ENCODE results near the gene VRK3. TPM values are rescaled to one million over a fixed set of nuclear protein-coding genes. Genes with fewer than 3 reads are reported as not detected.

The VRK3 gene
- total and polyA plus RNA-seq, 2 of the 4 experiments (the other 2 are of a cell fraction) = 28.7 to 35.8 TPM

DNA sequence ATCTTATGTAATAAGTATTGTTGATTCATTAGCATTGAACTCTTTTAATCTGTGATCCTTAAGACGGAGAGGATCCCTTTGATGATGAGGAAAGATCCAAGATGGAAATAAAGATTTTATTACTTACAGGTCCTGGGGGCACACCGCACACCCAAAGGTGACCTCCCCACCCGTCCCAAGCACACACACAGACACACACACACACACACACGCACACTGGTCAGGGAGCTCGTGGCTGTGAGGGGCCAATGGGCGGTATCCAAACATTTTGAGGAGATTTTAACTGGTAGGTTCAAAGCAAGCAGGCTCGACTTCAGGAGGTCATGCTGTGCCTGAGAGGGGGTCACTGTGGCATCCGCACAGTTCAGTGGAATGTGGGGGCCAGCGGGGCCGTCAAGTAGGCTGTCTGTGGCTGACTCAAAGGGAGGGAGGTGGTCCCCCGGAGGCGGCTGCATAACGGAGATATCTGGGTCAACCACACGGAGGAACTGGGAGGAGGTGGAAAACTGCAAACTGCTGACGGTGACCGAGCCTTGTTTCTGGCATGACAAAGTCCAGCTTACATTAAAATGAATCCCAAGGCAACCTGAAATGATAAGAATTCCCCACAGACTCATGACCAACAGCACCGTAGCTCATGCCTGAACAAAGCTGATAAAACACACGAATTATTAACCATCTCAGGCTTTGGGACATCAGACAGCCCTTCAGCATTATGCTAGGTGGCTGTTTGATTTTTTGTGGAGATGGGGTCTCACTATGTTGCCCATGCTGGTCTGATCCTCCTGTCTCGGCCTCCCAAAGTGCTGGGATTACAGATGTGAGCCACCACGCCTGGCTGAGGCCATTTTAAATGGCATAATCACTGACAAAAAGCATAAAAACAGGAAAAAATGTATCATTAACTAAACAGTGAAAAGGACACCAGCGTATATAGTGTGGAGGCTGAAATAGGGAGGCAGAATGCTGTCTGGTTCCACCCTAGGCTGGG is 43.3 kb downstream of the VRK3 start:
- ChIA-PET CTCF (no interaction called here), POLR2A (ENCODE audit: unreplicated experiment) (no interaction called here)
- no peaks in the 10 kb centered on the region for H3K4me1 ChIP-seq (ENCODE audit: control insufficient read depth, insufficient read depth, low read length)
- peaks cover 22% of the 10 kb centered on the region; the same call in 1 of the 2 replicates for H4K20me1 ChIP-seq (ENCODE audit: insufficient read depth, low read length)
- no peak overlapping the region for H3K14ac ChIP-seq (replicated peaks; ENCODE audit: low read depth, low read length)
- intact Hi-C loops (cut with micrococcal nuclease) (no loop called here), dilution Hi-C loops (cut with HindIII; ENCODE audit: low sequenced_read_pairs, unreplicated experiment) (no loop called here), in situ Hi-C loops (cut with MboI; ENCODE audit: low sequenced_read_pairs) (loop anchor here (10.0 kb wide), 1 partner anchor 47 kb away; no protein-coding TSS in a partner anchor)
- H3K9me3 ChIP-seq (ENCODE audit: control insufficient read depth, insufficient read depth, low read length) = no peaks in the 10 kb centered on the region
- ATAC-seq (ENCODE audit: low read depth) (no peak), DNase-seq (no peak)
- no TSS peak for BruUV-seq (replicated peaks)
- H2BK5ac ChIP-seq (ENCODE audit: low read depth, low read length, poor library complexity, severe bottlenecking) = no peak overlapping the region
- H2AK5ac ChIP-seq (ENCODE audit: low read depth, low read length) = no peak overlapping the region
- H3K4me2 ChIP-seq (ENCODE audit: low read depth, low read length) = no peak overlapping the region
- no peak overlapping the region for H2BK120ac ChIP-seq (ENCODE audit: low read depth, low read length)
- TF ChIP-seq POLR2A (IDR thresholded peaks at IDR 0.05; ENCODE audit: low read depth, low read length) (no peak), NFE2L2 (IDR thresholded peaks at IDR 0.05; ENCODE audit: low read depth, low read length) (no peak), RCOR1 (IDR thresholded peaks at IDR 0.05; ENCODE audit: insufficient replicate concordance, low read length) (no peak), BHLHE40 (IDR thresholded peaks at IDR 0.05; ENCODE audit: low read depth, low read length) (no peak), MAZ (IDR thresholded peaks at IDR 0.05; ENCODE audit: borderline replicate concordance, low read depth, low read length) (no peak), SMC3 (IDR thresholded peaks at IDR 0.05; ENCODE audit: low read depth, low read length) (no peak), RFX5 (IDR thresholded peaks at IDR 0.05; ENCODE audit: low read depth, low read length) (no peak), RAD21 (IDR thresholded peaks at IDR 0.05; ENCODE audit: low read length) (no peak), MAFK (IDR thresholded peaks at IDR 0.05; ENCODE audit: low read depth, low read length) (no peak), CHD1 (IDR thresholded peaks at IDR 0.05; ENCODE audit: low read depth, low read length) (no peak), FOS (IDR thresholded peaks at IDR 0.05; ENCODE audit: low read depth, low read length) (no peak), MXI1 (IDR thresholded peaks at IDR 0.05; ENCODE audit: borderline replicate concordance, low read depth, low read length) (no peak)
- TF ChIP-seq, protein P1, sequence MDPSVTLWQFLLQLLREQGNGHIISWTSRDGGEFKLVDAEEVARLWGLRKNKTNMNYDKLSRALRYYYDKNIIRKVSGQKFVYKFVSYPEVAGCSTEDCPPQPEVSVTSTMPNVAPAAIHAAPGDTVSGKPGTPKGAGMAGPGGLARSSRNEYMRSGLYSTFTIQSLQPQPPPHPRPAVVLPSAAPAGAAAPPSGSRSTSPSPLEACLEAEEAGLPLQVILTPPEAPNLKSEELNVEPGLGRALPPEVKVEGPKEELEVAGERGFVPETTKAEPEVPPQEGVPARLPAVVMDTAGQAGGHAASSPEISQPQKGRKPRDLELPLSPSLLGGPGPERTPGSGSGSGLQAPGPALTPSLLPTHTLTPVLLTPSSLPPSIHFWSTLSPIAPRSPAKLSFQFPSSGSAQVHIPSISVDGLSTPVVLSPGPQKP (IDR thresholded peaks at IDR 0.05; ENCODE audit: borderline replicate concordance, low read depth, low read length) = no peak
- H3K9ac ChIP-seq (ENCODE audit: low read depth, low read length) = no peak overlapping the region
- H3K36me3 ChIP-seq (ENCODE audit: control insufficient read depth, insufficient read depth, low read length) = peaks cover 27% of the 10 kb centered on the region
- H3K4me3 ChIP-seq (ENCODE audit: insufficient read depth, low read depth, low read length) = no peak overlapping the region
- H3K79me1 ChIP-seq (ENCODE audit: low read depth in 1 of 2, low read length in 2 of 2) = peaks cover 0 to 6% of the 10 kb centered on the region in 2 experiments; a peak in 1 of 4 replicates
- H2AFZ ChIP-seq (replicated peaks; ENCODE audit: low read length, poor library complexity) = no peak overlapping the region
- no peak overlapping the region for H2BK15ac ChIP-seq (ENCODE audit: low read depth, low read length)
- no peak overlapping the region for H4K91ac ChIP-seq (ENCODE audit: insufficient read depth, low read depth, low read length)
- H2AK9ac ChIP-seq (replicated peaks; ENCODE audit: low read depth, low read length, poor library complexity) = no peak overlapping the region
- no peak overlapping the region for H2BK20ac ChIP-seq (ENCODE audit: low read depth, low read length)
- H4K5ac ChIP-seq (ENCODE audit: low read depth, low read length) = no peak overlapping the region
- no peak overlapping the region for H4K8ac ChIP-seq (ENCODE audit: low read depth in 2 of 2, low read length in 2 of 2)
- no peak overlapping the region for H3K23ac ChIP-seq (ENCODE audit: low read depth, low read length)
- H3K9me1 ChIP-seq (ENCODE audit: insufficient read depth, low read length) = peaks cover 11% of the 10 kb centered on the region
- no peak overlapping the region for H3K27ac ChIP-seq (ENCODE audit: insufficient read depth, low read length)
- H3K56ac ChIP-seq (ENCODE audit: extremely low read depth, insufficient read depth, low read length) = no peak overlapping the region
- H3K18ac ChIP-seq (ENCODE audit: low read depth, low read length) = no peak overlapping the region
- H3K4ac ChIP-seq (ENCODE audit: low read depth, low read length) = no peak overlapping the region
- 93% methylated on average over 3 of the region's 21 CpGs; no CpG with 5 or more reads in 1 of the 2 experiments for WGBS, 2 experiments (ENCODE audit: extremely low coverage in 2 of 2, insufficient read length in 1 of 2)
- no peaks in the 10 kb centered on the region for H3K27me3 ChIP-seq (ENCODE audit: control insufficient read depth, insufficient read depth, low read length)

Data from IMR-90 (cell line).